HAP-1 (cell line): ENCODE measurements around the gene SLX9.

Experiments used
- DNase-seq, 2 experiments: peaks; one replicate each; pipeline ENCODE4 v3.0.0-alpha.2; 2016 to 2020; ENCODE audit warnings: low spot score in 2 of 2
- H3K27me3 ChIP-seq: fragments of 250-450 bp; sonication (Bioruptor Pico); 2 replicates; pipeline ENCODE4 v1.5.1; 2020; ENCODE audit warnings: low read depth, mild to moderate bottlenecking, moderate library complexity
- H3K36me3 ChIP-seq: fragments of 250-450 bp; sonication (Bioruptor Pico); replicated peaks from 2 replicates; pipeline ENCODE4 v1.5.1; 2020; ENCODE audit warnings: mild to moderate bottlenecking
- H3K4me1 ChIP-seq: fragments of 250-450 bp; sonication (Bioruptor Pico); 2 replicates; pipeline ENCODE4 v1.5.1; 2020; ENCODE audit warnings: mild to moderate bottlenecking
- H3K4me3 ChIP-seq: fragments of 250-450 bp; sonication (Bioruptor Pico); 2 replicates; pipeline ENCODE4 v1.5.1; 2020; ENCODE audit warnings: mild to moderate bottlenecking, moderate library complexity
- H3K9me3 ChIP-seq: fragments of 250-450 bp; sonication (Bioruptor Pico); 2 replicates; pipeline ENCODE4 v1.5.1; 2020; ENCODE audit warnings: mild to moderate bottlenecking, moderate library complexity
- in situ Hi-C: fragments of 300-500 bp; cut with MboI; formaldehyde crosslinking; loops from 3 replicates; pipeline ENCODE4 v1.14.3; 2020; ENCODE audit warnings: low sequenced_read_pairs, inconsistent platforms, mixed read lengths

The SLX9 gene

DNA sequence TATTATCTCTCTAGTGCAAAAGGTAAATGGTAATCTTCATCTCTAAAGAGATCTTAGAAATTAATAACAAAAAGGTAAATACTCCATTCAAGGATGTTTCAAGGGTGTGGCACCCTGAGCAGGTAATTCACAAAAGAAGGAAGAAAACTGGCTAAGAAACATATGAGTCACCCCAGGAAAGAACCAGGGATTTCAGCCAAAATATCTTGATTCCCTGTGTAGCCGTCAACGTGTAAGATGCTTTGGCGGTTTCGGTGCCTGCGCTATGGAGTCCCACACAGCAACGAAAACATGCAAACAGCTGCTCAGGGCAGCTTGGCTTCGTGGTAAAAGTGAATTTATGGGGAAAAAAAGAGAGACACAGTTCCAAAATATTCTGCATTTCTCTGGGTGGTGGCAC lies 22.9 kb upstream of the SLX9 start:
- Histone ChIP-seq H3K4me1 (no peaks in the 10 kb centered on the region), H3K4me3 (no peak overlapping the region), H3K27me3 (peaks cover 19% of the 10 kb centered on the region), H3K36me3 (no peaks in the 10 kb centered on the region), H3K9me3 (no peaks in the 10 kb centered on the region)
- no peak for DNase-seq
- in situ Hi-C loops = no loop called here

DNA sequence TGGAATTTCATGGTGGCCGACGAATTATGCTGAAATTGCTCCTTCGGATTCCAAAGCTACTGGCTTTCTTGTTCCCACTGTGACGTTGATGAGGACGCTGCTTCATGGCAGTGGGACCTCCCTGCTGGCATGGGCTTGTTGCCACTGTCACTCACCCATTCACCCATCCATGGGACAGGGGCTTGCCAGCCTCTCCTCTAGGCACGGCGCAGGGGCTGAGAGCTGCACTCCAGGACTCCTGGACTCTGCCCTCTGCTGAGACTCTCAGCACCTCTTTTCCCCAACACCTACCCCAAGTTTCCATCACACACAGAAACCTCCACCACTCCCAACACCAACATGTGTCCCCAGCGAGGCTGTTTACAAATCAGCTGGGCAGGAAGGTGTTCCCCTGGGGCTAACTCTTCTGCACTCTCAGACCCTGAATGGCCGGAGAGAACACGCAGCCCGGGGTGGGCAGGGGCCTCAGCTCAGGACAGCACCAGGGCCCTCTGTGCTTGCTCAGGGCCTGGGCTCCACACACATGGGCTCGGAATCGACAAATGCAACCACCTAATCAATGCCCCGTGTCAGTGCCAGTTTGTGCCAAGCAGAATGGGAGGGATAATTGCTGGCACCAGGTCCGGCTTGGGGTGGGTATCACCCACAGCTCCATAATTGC lies 22.3 kb upstream of the SLX9 start:
- in situ Hi-C loops = no loop called here
- DNase-seq = no peak
- Histone ChIP-seq H3K4me1 (no peaks in the 10 kb centered on the region), H3K27me3 (peaks cover 22% of the 10 kb centered on the region), H3K9me3 (no peaks in the 10 kb centered on the region), H3K36me3 (no peaks in the 10 kb centered on the region), H3K4me3 (no peak overlapping the region)

DNA sequence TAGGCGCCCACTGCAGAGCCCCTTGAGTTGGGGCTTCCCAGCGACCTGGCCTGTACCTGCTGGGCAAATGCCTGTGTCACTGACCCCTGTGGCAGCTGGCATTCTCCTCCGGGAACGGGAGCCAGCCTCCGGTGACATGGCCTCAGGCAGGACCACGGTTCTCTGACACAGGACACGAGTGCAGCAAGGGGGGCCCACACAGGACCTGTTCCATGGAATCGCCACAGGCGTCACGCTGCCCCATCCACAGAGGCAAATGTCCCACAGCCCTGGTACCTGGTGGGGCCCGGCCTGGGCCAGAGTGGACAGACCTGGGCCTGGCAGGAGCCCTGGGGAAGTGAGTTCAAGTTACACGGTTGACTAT lies 21.7 kb upstream of the SLX9 start:
- Histone ChIP-seq H3K27me3 (peaks cover 27% of the 10 kb centered on the region), H3K9me3 (no peaks in the 10 kb centered on the region), H3K4me3 (no peak overlapping the region), H3K36me3 (no peaks in the 10 kb centered on the region), H3K4me1 (no peaks in the 10 kb centered on the region)
- in situ Hi-C loops = no loop called here
- DNase-seq = no peak

DNA sequence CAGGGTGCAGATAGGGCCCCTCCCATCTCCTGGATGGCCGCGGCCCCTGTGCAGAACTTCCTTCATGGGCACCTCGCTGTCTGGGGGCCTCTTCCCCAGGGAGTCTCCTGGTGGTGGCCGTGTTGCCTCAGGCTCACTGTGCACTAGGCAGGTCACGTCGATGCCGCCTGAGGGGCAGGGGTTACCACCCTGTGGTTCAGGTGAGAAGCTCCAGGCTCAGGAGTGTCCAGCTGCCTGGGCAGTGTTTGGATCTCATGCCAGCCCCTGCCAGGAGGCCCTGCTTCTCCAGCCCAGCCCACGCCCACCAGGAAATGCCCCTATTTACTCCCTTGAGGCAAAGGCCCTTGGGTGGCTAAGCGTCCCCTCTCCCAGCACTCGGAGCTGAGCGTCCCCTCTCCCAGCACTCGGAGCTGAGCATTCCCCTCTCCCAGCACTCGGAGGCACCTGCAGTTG lies 21.2 kb upstream of the SLX9 start:
- H3K36me3 ChIP-seq = no peaks in the 10 kb centered on the region
- no peaks in the 10 kb centered on the region for H3K9me3 ChIP-seq
- H3K4me3 ChIP-seq = no peak overlapping the region
- H3K4me1 ChIP-seq = no peaks in the 10 kb centered on the region
- no peak for DNase-seq
- in situ Hi-C loops = no loop called here
- H3K27me3 ChIP-seq = peaks cover 32% of the 10 kb centered on the region

DNA sequence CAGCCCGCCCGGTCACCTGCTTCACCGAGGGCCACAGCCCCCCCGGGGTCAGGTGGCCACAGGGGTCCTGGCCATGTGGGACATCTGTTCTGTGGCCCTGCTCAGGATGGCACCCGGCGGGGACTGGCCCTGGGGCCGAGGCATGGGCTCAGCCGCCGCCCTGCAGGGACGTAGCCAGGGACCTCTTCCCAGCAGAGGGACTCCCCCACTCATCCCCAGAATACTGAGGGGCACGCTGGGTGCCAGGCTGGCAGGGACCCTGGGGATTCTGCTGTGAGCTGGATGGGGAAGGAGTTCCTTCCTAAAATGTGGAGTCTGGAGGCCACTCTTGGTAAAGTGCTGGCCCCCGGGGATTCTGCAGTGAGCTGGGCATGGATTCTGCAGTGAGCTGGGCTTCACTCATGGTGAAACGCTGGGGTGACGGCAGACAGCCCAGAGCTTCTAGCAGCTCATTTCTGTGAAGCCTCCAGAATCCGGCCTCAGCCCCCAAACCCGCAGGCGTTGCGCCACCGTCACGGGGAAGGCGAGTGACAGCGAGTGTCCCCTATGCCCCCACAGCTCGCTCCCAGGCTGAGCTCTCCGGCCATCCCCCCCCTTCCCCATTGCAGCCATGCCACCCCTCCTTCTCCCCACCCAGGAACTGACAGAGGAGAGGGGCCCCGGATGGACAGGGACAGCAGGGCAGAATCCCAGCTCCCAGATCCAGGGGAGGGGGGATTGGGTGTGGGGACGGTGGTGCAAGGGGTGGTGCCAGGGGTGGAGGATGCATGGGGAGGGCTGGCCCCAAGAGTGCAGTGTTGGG lies 20.5 kb upstream of the SLX9 start:
- in situ Hi-C loops = no loop called here

DNA sequence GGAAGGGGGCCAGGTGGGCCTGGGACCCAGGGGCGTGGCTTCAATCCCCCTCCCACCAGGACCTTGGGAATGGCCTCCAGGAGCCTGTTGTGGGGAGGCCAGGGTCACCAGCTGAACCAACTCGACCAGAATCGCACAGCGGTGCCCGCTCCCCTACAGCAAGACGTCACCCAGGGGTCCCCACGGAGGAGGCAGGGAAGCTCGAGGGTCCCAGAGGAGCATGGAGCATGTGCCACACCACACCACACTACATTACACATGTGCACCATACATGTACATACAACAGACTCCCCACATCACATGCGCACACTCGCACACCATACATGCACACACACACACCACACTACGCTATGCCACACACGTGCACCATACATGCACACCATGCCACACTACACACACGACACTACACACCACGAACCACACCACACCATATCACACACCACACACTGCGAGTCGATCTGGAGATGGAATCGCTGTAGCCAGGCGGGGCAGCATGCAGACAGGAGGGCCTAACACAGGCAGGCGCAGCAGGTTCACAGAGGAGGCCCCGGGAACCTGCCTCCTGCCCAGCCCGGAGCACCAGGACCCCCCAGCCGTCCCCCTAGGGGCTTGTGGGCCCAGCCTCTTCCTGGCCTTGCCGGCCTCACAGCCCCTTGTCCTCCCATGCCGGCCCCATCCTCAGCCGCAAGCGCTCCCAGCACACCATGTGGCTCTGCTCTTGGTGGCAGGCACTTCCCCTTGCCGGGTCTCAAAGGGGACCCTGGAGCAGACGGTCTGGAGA lies 19.7 kb upstream of the SLX9 start:
- H3K27me3 ChIP-seq = peaks cover 47% of the 10 kb centered on the region
- in situ Hi-C loops = no loop called here
- H3K4me1 ChIP-seq = no peaks in the 10 kb centered on the region
- H3K36me3 ChIP-seq = no peaks in the 10 kb centered on the region
- no peak for DNase-seq
- no peak overlapping the region for H3K4me3 ChIP-seq
- no peaks in the 10 kb centered on the region for H3K9me3 ChIP-seq

More for the DNA sequence above, 20.5 kb upstream of the SLX9 start:
- Histone ChIP-seq H3K4me1 (no peaks in the 10 kb centered on the region), H3K4me3 (no peak overlapping the region), H3K27me3 (peaks cover 39% of the 10 kb centered on the region), H3K9me3 (no peaks in the 10 kb centered on the region), H3K36me3 (no peaks in the 10 kb centered on the region)
- no peak for DNase-seq

DNA sequence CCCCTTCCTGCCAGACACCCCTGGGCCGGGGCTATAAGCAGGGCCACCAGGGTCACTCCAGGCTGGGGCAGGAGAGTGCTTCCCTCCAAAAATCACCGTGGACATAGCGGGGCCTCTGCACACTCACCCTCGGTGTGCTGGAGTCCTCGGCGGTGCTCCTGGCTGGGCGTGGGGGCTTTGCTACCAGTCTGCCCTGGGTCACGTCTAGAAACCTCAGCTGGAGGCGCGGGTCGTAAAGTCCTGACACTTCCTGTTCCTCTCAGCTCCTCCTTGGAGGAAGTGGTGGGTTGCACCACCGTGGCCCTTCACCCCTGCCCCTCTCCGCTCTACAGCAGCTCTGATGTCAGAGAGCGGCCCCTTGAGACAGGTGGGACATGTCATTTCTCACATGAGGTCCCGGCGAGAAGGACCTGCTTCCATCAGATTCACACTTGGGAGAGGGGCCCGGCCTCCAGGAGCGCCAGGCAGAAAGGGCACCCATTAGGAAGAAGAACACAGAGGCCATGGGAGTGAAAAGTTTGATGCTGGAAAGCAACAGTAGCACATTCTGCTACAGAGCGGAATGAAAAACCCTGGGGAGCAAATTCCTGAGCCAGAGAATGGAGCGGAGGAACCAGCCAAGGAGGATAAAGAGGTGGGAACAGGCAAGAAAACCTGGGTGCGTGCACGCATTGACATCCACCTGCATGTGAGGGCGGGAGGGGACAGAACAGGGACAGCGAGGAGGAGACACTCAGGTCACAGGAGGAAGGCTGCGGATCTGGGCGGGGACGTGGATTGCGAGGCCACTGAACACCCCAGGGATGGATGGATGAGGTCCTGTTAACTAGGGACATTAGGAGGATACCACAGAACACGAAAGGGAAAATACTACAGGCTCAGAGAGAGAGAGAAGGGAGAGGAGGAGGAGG lies 18.9 kb upstream of the SLX9 start, which contains the start of gene ITGB2:
ITGB2 (minus strand) TSS at position 206 of the 911 bp plus-strand sequence. CDS start 10,117 bp downstream, outside the sequence.
- Histone ChIP-seq H3K4me3 (no peak within 1 kb of the TSS), H3K4me1 (no peaks in the 10 kb centered on the region), H3K27me3 (peaks cover 54% of the 10 kb centered on the region), H3K36me3 (no peaks in the 10 kb centered on the region), H3K9me3 (no peaks in the 10 kb centered on the region)
- DNase-seq = no peak
- in situ Hi-C loops = no loop called here

DNA sequence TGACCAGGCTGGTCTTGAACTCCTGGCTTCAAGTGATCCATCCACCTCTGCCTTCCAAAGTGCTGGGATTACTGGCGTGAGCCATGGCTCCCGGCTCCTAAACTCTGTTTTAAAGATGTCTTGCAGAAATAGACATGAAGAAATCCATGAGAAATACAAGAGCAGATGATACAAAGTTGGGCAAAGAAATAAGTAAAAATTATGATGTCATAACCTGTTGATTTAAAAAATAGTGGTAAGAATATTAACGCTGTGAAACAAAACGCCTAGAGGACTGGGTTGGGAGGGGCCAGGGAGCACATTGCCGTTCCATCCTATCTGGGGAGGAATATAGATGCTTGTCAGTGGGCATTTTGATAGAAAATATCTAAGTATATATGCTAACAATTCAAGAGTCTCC lies 17.9 kb upstream of the SLX9 start:
- H3K27me3 ChIP-seq = peaks cover 64% of the 10 kb centered on the region
- H3K36me3 ChIP-seq = no peaks in the 10 kb centered on the region
- no peak overlapping the region for H3K4me3 ChIP-seq
- in situ Hi-C loops = no loop called here
- H3K4me1 ChIP-seq = no peaks in the 10 kb centered on the region
- no peaks in the 10 kb centered on the region for H3K9me3 ChIP-seq
- DNase-seq = no peak

DNA sequence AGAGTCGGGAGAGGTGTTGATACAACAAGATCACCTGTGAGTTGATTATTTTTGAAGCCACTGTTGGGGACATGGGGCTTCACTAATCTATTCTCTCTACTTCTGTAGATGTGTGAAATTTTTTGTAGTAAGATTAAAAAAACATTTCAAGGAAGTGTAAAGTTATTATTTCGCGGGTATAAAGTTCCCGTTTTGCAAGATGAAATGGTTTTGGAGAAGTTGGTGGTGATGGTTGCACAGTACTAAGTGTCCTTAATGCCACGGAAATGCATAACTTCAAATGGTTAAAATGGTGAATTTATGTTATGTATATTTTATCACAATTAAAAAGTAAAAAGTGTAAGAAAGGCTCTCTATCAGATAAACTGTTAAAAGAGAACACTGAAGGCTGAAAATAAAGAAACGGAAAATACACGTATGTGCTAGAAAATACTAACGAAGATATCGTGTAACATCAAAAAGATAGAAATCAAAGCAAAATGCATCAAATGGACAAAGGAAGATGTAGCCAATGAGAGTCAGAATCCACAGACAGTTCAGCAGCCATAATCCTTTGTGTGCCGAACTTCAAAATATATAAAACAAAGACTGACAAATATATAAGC lies 16.2 kb upstream of the SLX9 start:
- Histone ChIP-seq H3K9me3 (no peaks in the 10 kb centered on the region), H3K36me3 (no peaks in the 10 kb centered on the region), H3K4me1 (no peaks in the 10 kb centered on the region), H3K4me3 (no peak overlapping the region), H3K27me3 (peaks cover 76% of the 10 kb centered on the region)
- in situ Hi-C loops = no loop called here
- DNase-seq = no peak

DNA sequence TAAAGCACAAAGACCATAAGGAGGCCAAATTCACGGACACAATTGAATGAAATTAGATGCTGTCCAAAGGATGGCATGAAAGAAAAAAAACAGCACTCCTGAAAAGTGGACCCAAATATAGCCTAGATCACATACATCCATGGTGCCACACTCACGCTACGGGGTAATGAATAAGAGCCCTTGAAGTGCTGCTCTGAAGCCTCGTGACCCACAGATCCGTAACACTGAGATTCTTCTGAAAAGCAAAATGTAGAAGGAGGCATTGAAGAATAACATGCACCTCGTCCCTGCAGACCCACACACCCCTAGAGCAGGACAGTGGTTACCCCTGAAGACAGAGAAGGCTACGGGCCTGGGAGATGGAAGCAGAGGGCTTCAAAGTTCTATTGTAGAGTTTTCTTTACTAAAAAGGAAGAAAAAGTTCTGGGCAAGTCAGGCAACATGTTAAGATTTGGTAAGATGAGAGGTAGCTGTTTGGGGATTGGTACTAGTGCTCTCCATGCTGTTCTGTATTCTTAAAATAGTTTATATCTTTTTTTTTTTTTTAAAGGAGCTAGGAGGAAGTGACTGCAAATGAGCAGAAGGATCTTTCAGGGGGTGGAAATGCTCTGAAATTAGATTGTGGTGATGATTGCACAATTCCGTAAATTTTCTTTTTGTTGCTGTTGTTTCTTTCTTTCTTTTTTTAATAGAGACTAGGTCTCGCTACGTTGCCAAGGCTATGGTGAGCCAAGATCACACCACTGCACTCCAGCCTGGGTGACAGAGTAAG lies 15.0 kb upstream of the SLX9 start:
- H3K4me3 ChIP-seq = no peak overlapping the region
- in situ Hi-C loops = no loop called here
- DNase-seq = no peak
- H3K36me3 ChIP-seq = no peaks in the 10 kb centered on the region
- peaks cover 85% of the 10 kb centered on the region for H3K27me3 ChIP-seq
- no peaks in the 10 kb centered on the region for H3K9me3 ChIP-seq
- H3K4me1 ChIP-seq = no peaks in the 10 kb centered on the region

DNA sequence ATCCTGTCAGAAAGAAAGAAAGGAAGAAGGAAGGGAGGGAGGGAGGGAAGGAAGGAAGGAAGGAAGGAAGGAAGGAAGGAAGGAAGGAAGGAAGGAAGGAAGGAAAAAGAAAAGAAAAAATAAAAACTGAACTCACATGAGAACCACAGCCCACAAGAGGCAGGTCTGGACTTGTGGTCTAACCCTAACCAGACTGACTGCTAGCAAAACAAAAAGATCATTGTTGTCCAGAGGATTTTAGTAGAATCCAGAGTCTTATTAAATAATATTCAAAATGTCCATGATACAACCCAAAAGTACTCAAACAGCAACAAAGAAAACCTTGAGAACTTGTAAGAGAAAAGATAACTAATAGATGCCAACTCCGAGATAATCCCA lies 14.5 kb upstream of the SLX9 start:
- H3K36me3 ChIP-seq = no peaks in the 10 kb centered on the region
- H3K4me3 ChIP-seq = no peak overlapping the region
- no peaks in the 10 kb centered on the region for H3K9me3 ChIP-seq
- DNase-seq = no peak
- peaks cover 86% of the 10 kb centered on the region for H3K27me3 ChIP-seq
- in situ Hi-C loops = no loop called here
- H3K4me1 ChIP-seq = no peaks in the 10 kb centered on the region

DNA sequence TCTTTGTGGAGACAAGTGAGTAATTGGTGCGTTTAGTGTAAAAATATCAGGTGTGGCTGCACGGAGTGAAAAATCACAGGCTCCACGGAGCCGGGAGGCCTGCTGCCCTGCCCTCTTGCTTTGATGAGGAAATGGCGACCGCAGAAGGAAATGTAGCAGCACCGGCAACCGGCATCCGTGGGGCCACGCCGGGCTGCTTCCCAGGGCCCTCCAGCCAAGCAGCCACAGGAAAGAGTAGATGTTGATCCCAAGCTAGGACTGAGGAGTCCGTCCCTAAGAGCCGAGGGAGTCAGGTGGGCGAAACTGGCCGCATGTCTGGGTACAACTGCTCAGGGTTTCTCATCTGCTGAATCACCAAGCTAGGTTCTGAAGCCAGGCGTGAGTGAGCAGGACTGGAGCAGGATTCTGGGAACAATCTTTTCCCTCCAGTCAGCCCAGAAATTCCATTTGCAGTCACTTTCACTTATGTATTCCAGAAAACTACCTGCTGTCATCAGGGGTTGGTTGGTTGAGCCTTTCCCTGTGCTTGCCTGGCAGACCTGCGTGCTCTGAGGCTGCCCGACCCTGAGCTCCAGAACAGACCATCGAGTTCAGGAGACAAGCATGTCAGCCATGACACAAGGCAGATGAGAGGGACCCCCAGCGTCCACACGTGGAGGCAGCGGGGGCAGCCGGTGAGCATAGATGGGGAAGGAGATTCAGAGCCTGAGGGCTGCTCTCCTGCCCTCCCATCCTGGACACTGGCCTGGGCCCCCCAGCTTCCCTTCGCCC lies 13.3 kb upstream of the SLX9 start:
- Histone ChIP-seq H3K4me3 (no peak overlapping the region), H3K27me3 (peaks cover 86% of the 10 kb centered on the region), H3K9me3 (no peaks in the 10 kb centered on the region), H3K4me1 (no peaks in the 10 kb centered on the region), H3K36me3 (no peaks in the 10 kb centered on the region)
- in situ Hi-C loops = no loop called here
- no peak for DNase-seq
